HEK293T (cell line): ENCODE data around the gene LGALS7.
"Not testable (repeated sequence)": the region's sequence is repeated elsewhere in the genome, so short reads cannot be mapped to it uniquely, and the experiment has no call there.

Source experiments
- BHLHE40 ChIP-seq: fragments of 450-650 bp; IDR thresholded peaks from 2 replicates; pipeline ENCODE4 v1.6.1; 2016; ENCODE audit warnings: mild to moderate bottlenecking, moderate library complexity, borderline replicate concordance
- CTBP1 ChIP-seq: fragments of 450-650 bp; IDR thresholded peaks from 2 replicates; pipeline ENCODE4 v1.6.1; 2016; ENCODE audit warnings: borderline replicate concordance
- ELF4 ChIP-seq: fragments of 450-650 bp; IDR thresholded peaks from 2 replicates; pipeline ENCODE4 v1.6.1; 2017; ENCODE audit warnings: antibody characterized with exemption
- FOXM1 ChIP-seq: fragments of 450-650 bp; IDR thresholded peaks from 2 replicates; pipeline ENCODE4 v1.6.1; 2017; ENCODE audit warnings: mild to moderate bottlenecking, borderline replicate concordance
- L3MBTL2 ChIP-seq: fragments of 450-650 bp; conservative IDR thresholded peaks from 2 replicates; pipeline ENCODE4 v1.6.1; 2016; ENCODE audit warnings: mild to moderate bottlenecking
- LEF1 ChIP-seq: fragments of 450-650 bp; IDR thresholded peaks from 2 replicates; pipeline ENCODE4 v1.6.1; 2017; ENCODE audit warnings: mild to moderate bottlenecking, borderline replicate concordance
- NFRKB ChIP-seq: fragments of 450-650 bp; IDR thresholded peaks from 2 replicates; pipeline ENCODE4 v1.6.1; 2016; ENCODE audit warnings: mild to moderate bottlenecking, moderate library complexity
- SP1 ChIP-seq: fragments of 450-650 bp; IDR thresholded peaks from 2 replicates; pipeline ENCODE4 v1.6.1; 2017
- TARDBP ChIP-seq: fragments of 450-650 bp; IDR thresholded peaks from 2 replicates; pipeline ENCODE4 v1.6.1; 2016

DNA sequence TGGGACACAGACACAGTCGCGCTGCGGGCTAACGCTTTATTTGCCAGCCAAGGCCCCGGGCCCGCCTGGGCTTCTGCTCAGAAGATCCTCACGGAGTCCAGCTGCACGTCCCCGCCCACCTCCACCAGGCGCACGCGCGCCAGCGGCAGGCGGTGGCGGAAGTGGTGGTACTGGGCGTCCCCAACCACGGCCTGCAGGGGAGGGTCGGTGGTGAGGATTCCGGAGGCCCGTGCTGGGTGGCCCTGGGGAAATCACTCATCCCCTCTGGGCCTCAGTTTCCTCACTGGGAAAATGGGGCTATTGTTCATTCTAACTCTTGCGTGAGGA is 2.4 kb downstream of the LGALS7 start:
- TF ChIP-seq BHLHE40, CTBP1, FOXM1, TARDBP, ELF4, SP1, NFRKB, L3MBTL2, LEF1: not testable (repeated sequence)
